Natural killer cell treated with Interleukin-12 subunit alpha and Interleukin-12 subunit beta and Interleukin-15 and Interleukin-18, amount 100 ng/mL, for 72 hours (primary cell): Measurements from ENCODE around the gene CDC20. TPM values are rescaled to one million over a fixed set of nuclear protein-coding genes. Genes with fewer than 3 reads are reported as not detected.

Experiments used
- ATAC-seq, 2 donors: fragments of 150-1000 bp; cut with Tn5 transposase in 1 of 2; sonication (Bioruptor Pico), chemical (Tn5 transposase) in 1 of 2; 2 replicates each; pipeline ENCODE4 v1.10.0; 2021
- DNase-seq: peaks from one replicate; pipeline ENCODE4 v3.0.0; 2022; ENCODE audit warnings: low spot score
- H3K27ac Mint-ChIP-seq, 2 donors: 1 replicate in 1 of 2; 2 replicates in 1 of 2; pipeline ENCODE4 v1.8.0; 2022; ENCODE audit warnings: mixed read lengths in 2 of 2, mild to moderate bottlenecking in 1 of 2, moderate library complexity in 1 of 2
- H3K27me3 Mint-ChIP-seq, 2 donors: 1 replicate in 1 of 2; 2 replicates in 1 of 2; pipeline ENCODE4 v1.8.0; 2022; ENCODE audit warnings: mixed read lengths in 2 of 2
- H3K36me3 Mint-ChIP-seq: one replicate; pipeline ENCODE4 v1.8.0; 2022; ENCODE audit warnings: mixed read lengths
- H3K4me1 Mint-ChIP-seq, 2 donors: 1 replicate in 1 of 2; 2 replicates in 1 of 2; pipeline ENCODE4 v1.8.0; 2022; ENCODE audit warnings: low read depth in 2 of 2, mixed read lengths in 2 of 2, mild to moderate bottlenecking in 1 of 2
- H3K4me3 Mint-ChIP-seq: one replicate; pipeline ENCODE4 v1.8.0; 2022; ENCODE audit warnings: mixed read lengths
- H3K9me3 Mint-ChIP-seq: 2 replicates; pipeline ENCODE4 v1.8.0; 2022; ENCODE audit warnings: mixed read lengths
- total RNA-seq, 2 donors: library from RNA; stranded (reverse); gene quantifications; one replicate each; pipeline ENCODE4 v1.2.3, GENCODE V29; 2022

Gene CDC20
- total RNA-seq, 2 donors from 2014 or later, result 98.7 to 152 TPM

DNA sequence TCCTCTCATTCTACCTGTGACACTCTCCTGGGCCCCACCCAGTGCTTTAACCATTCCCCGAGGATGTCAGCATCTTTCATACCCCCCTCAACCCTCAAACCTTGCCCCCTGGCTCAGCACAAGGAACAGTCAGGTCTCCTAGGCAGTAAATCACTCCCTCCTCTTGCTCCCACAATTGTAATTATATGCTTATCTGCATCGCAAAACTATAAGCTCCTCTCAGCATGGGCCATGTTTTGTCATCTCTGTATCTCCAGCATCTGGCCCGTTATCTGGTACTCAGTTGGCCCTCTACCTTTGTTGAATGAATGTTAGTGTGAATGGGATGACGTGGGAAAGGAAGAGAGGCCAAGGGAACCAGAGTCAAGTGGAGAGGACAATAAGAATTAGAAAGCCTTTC is 11.8 kb downstream of the CDC20 start:
- no peaks in the 10 kb centered on the region for H3K9me3 Mint-ChIP-seq
- peak overlapping the region in 1 of 2 donors; percentile 38 for H3K27ac Mint-ChIP-seq
- no peaks in the 10 kb centered on the region for H3K27me3 Mint-ChIP-seq
- H3K4me3 Mint-ChIP-seq, result peak overlapping the region; percentile 46
- H3K4me1 Mint-ChIP-seq, result peaks cover 22 to 23% of the 10 kb centered on the region in 2 donors
- ATAC-seq, result no peak
- no peaks in the 10 kb centered on the region for H3K36me3 Mint-ChIP-seq
- no peak for DNase-seq

- Mint-ChIP-seq H3K4me3 (no peak overlapping the region), H3K9me3 (no peaks in the 10 kb centered on the region), H3K27me3 (no peaks in the 10 kb centered on the region), H3K27ac (no peak overlapping the region), H3K36me3 (no peaks in the 10 kb centered on the region), H3K4me1 (peaks cover 14 to 15% of the 10 kb centered on the region in 2 donors)
- no peak for DNase-seq
- ATAC-seq, result no peak
Measured at GRCh38 chr1:43372172-43372571, 13.4 kb downstream of the CDC20 start.

GRCh38 chr1:43373066-43373940 is 14.5 kb downstream of the CDC20 start:
- H3K27me3 Mint-ChIP-seq, result no peaks in the 10 kb centered on the region
- H3K4me3 Mint-ChIP-seq, result no peak overlapping the region
- DNase-seq (no peak), ATAC-seq (no peak)
- H3K4me1 Mint-ChIP-seq, result peaks cover 12% of the 10 kb centered on the region in 2 donors
- no peaks in the 10 kb centered on the region for H3K9me3 Mint-ChIP-seq
- no peaks in the 10 kb centered on the region for H3K36me3 Mint-ChIP-seq
- H3K27ac Mint-ChIP-seq, result no peak overlapping the region

- no peak for ATAC-seq
- Mint-ChIP-seq H3K4me3 (no peak overlapping the region), H3K9me3 (no peaks in the 10 kb centered on the region), H3K27ac (no peak overlapping the region), H3K27me3 (no peaks in the 10 kb centered on the region), H3K36me3 (peaks cover 5% of the 10 kb centered on the region), H3K4me1 (peaks cover 5 to 8% of the 10 kb centered on the region in 2 donors)
- no peak for DNase-seq
Measured at GRCh38 chr1:43376723-43377235, 18.0 kb downstream of the CDC20 start.

- Mint-ChIP-seq H3K4me3 (no peak overlapping the region), H3K27ac (no peak overlapping the region), H3K9me3 (no peaks in the 10 kb centered on the region), H3K36me3 (peaks cover 5% of the 10 kb centered on the region), H3K4me1 (peaks cover 5 to 8% of the 10 kb centered on the region in 2 donors), H3K27me3 (no peaks in the 10 kb centered on the region)
- no peak for DNase-seq
- ATAC-seq, result no peak
Measured at GRCh38 chr1:43377831-43378230, 19.1 kb downstream of the CDC20 start.

GRCh38 chr1:43379476-43379875 is 20.7 kb downstream of the CDC20 start:
- DNase-seq (no peak), ATAC-seq (no peak)
- H3K4me1 Mint-ChIP-seq, result peaks cover 5 to 8% of the 10 kb centered on the region in 2 donors
- H3K9me3 Mint-ChIP-seq, result no peaks in the 10 kb centered on the region
- H3K27ac Mint-ChIP-seq, result no peak overlapping the region
- H3K4me3 Mint-ChIP-seq, result no peak overlapping the region
- no peaks in the 10 kb centered on the region for H3K27me3 Mint-ChIP-seq
- peaks cover 14% of the 10 kb centered on the region for H3K36me3 Mint-ChIP-seq

- Mint-ChIP-seq H3K4me3 (no peak overlapping the region), H3K27me3 (no peaks in the 10 kb centered on the region), H3K36me3 (peaks cover 23% of the 10 kb centered on the region), H3K4me1 (peaks cover 5 to 9% of the 10 kb centered on the region in 2 donors), H3K27ac (no peak overlapping the region), H3K9me3 (no peaks in the 10 kb centered on the region)
- ATAC-seq, result no peak
- DNase-seq, result no peak
Measured at GRCh38 chr1:43381612-43382011, 22.8 kb downstream of the CDC20 start.

DNA sequence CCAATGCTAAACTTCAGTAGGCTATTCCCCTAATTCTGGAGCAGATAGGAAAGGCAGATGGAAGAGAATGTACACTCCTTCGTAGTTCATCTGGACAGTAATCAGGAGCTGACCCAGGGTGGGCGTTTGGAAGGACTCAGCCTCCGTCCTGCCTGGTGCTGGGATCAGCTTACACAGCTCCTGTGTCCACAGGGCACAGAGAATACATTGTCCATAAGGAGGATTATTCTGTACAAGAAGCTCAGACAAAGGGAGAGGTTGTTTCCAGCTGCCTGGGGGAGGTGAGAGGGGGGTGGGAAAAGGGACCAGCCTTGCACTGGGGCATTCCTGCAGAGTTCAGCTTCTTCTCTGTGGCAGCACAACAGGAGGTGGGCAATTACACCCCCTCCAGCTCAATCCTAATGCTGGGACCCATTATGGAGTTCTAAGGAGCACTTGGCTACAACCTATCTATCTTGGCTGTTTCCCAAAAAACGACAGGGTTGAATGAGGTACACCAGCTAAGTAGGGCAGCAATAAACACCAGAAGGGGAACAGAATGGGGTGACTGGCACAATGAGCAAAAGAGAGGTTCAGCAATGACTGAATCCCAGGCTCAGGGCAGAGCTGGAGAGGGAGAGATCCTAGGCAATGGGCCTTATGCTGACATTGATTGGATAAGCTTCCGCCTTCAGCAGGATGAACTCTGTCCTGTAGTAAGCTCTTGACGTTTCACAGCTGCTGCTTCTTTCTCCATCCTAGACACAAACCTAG is 23.4 kb downstream of the CDC20 start:
- H3K4me1 Mint-ChIP-seq, result peaks cover 5 to 8% of the 10 kb centered on the region in 2 donors
- no peaks in the 10 kb centered on the region for H3K27me3 Mint-ChIP-seq
- H3K36me3 Mint-ChIP-seq, result peaks cover 28% of the 10 kb centered on the region
- DNase-seq (no peak), ATAC-seq (no peak)
- H3K27ac Mint-ChIP-seq, result no peak overlapping the region
- no peak overlapping the region for H3K4me3 Mint-ChIP-seq
- no peaks in the 10 kb centered on the region for H3K9me3 Mint-ChIP-seq

DNA sequence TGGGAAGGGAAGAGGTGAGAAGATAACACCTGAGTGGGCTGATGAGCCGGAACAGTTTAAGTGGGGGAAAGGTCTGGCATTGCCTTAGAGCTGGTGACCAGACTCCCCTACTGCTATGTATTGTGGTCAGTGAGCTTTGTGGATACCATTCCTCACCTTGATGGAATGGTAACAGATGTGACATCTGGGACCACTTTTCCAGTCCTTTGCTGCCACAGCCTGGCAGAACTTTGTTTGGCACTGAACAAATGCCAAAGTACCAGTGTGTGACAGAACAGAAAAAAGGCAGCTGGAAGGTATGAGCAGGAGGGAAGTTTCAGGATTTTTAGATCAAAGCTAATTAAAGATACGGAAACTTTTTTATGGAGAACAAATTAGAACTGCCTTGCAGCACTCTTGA is 24.7 kb downstream of the CDC20 start:
- DNase-seq, result no peak
- H3K9me3 Mint-ChIP-seq, result no peaks in the 10 kb centered on the region
- no peak overlapping the region for H3K27ac Mint-ChIP-seq
- H3K4me3 Mint-ChIP-seq, result no peak overlapping the region
- H3K36me3 Mint-ChIP-seq, result peaks cover 30% of the 10 kb centered on the region
- no peaks in the 10 kb centered on the region for H3K27me3 Mint-ChIP-seq
- peaks cover 15 to 17% of the 10 kb centered on the region in 2 donors for H3K4me1 Mint-ChIP-seq
- ATAC-seq, result no peak

- DNase-seq (no peak), ATAC-seq (no peak)
- H3K36me3 Mint-ChIP-seq, result peaks cover 31% of the 10 kb centered on the region
- no peaks in the 10 kb centered on the region for H3K9me3 Mint-ChIP-seq
- H3K27ac Mint-ChIP-seq, result no peak overlapping the region
- no peak overlapping the region for H3K4me3 Mint-ChIP-seq
- H3K27me3 Mint-ChIP-seq, result no peaks in the 10 kb centered on the region
- peaks cover 31 to 35% of the 10 kb centered on the region in 2 donors for H3K4me1 Mint-ChIP-seq
Measured at GRCh38 chr1:43386676-43387075, 27.9 kb downstream of the CDC20 start.

DNA sequence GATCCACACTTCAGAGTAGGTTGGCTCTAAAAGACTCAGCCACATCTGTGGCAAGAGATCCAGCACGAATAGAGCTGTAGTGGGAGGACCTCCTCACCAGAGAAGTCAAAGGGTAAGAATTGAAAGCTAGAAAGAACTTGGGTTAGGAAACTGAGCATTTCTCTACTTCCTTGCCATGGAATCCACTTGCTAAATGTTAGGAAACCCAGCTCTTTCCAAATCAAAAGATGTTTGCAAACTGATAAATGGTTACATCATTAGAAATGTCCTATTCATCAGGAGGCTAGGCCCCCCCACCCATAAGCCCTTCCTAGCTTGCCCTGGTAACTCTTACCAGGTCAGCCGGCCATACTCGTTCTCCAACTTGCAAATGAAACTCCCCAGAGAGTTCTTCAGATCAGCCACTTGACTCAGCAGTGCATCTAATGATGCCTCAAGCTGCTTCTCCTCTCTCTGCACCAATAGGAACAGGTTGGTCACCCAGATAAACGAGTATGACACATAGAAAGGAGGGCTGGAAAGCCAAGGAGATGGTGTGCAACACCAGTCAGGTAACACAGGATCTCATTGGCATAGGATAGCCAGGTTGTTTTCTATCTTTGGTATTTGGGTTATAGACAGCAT is 29.3 kb downstream of the CDC20 start:
- no peaks in the 10 kb centered on the region for H3K27me3 Mint-ChIP-seq
- peak overlapping the region; percentile 99 for H3K4me3 Mint-ChIP-seq
- peaks cover 28% of the 10 kb centered on the region for H3K36me3 Mint-ChIP-seq
- ATAC-seq (no peak), DNase-seq (no peak)
- peaks cover 36 to 41% of the 10 kb centered on the region in 2 donors for H3K4me1 Mint-ChIP-seq
- no peaks in the 10 kb centered on the region for H3K9me3 Mint-ChIP-seq
- peak overlapping the region; percentile 92 to 99 for H3K27ac Mint-ChIP-seq

- no peak for DNase-seq
- Mint-ChIP-seq H3K27ac (peak overlapping the region; percentile 92 to 99), H3K27me3 (no peaks in the 10 kb centered on the region), H3K36me3 (peaks cover 22% of the 10 kb centered on the region), H3K4me1 (peaks cover 40 to 41% of the 10 kb centered on the region in 2 donors), H3K4me3 (peak overlapping the region; percentile 99), H3K9me3 (no peaks in the 10 kb centered on the region)
- no peak for ATAC-seq
Measured at GRCh38 chr1:43388613-43389012, 29.8 kb downstream of the CDC20 start.

DNA sequence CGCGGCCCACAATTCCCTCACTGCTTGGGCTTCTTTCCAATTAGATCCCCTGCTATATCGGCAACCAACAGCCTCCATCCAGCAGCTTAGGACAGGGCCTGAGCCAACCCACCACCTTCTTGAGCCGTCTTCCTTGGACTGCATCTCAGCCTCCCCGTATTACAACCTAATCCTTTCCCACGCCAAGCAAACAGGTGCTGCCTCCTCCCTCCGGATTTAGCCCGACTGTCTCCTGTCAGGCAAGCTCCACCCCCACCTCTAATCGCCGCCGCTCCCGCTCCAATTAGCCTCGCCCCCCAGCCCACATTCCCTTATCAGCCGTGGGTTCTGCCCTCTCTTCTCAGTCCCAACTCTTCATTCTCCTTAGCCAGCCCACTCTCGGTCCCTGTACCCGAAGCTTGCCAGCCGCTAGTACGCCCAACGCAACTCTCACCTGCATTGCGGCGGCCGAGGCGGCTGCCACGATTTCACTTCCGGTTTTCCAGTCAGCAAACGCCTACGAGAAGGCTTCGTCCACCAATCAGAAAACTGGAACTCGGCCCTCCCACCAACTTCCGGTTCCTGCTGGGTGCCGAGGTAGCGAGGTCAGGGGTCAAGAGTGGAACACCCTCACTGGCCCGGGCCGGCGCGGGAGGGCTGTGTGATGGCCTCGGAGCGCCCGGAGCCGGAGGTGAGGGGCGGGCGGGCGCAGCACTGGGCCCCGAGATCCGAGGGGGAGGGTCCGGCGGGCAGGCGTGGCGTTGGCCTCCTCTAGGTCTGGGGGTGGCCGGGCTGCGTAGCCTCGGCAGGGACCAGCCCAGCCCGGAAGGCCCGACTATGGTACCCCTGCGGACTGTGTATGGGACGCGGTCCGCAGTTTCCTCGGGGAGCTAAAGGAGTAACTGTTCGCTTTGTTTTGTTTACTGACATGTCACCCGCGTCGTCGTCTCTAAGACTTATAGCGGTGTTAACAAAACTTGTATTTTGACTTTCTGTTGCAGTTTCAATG is 30.8 kb downstream of the CDC20 start, which contains the start of the genes MED8 and SZT2:
Gene MED8 (minus strand): TSS at position 475 of the 988 bp plus-strand sequence. CDS start 36 bp downstream, at position 439.
Gene SZT2 (plus strand): TSS at position 574 of the 988 bp plus-strand sequence. CDS start 70 bp downstream, at position 644.
- Mint-ChIP-seq H3K27me3 (no peaks in the 10 kb centered on the region), H3K4me1 (peaks cover 40 to 43% of the 10 kb centered on the region in 2 donors), H3K27ac (peak within 1 kb of the TSS; percentile 92 to 99), H3K4me3 (peak within 1 kb of the TSS; percentile 99), H3K9me3 (no peaks in the 10 kb centered on the region), H3K36me3 (peaks cover 21% of the 10 kb centered on the region)
- peak; percentile 94 for DNase-seq
- peak; percentile 98 to 99 for ATAC-seq
